ENCODE measurements around the gene ROR1. TPM values are rescaled to one million over a fixed set of nuclear protein-coding genes. Genes with fewer than 3 reads are reported as not detected.

Gene ROR1
- polyA plus RNA-seq, 1 of the 3 experiments (the other 2 are of a cell fraction) = 4.0 TPM

DNA sequence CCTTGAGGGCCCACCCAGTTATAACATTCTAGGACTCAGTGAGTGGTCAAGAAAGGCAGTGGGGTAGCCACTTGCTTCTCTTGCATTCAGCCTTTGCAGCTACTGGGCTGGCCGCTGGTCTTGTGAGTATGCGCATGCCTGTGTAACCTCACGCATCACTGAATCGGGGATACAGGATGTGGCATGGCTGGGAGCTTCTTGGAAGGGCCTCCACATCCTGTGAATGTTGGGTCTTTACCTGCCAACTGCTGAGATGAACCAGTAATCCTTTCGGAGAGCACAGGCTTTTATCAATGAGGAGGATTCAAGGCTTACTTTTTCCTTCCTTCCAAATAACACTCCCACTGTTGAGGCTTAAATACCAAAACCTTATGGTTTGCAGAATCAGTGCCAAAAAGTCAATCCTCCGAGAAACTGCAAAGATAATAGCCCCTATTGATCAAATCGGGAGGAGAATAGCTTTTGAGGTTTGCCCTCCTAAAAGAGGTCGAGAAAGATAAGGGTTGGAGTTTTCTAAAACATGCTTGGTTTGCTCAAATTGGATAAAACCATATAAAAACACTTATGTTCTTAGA lies 230.7 kb downstream of the ROR1 start:
- no peak overlapping the region for H3K4me2 ChIP-seq
- ChIA-PET CTCF (interaction anchor here (0.6 to 1.6 kb wide), 2 partner anchors 21 to 24 kb away, joined by 3 to 5 read pairs; no protein-coding TSS in a partner anchor), POLR2A (no interaction called here)
- no peak overlapping the region for H2AFZ ChIP-seq (ENCODE audit: low read depth)
- H3F3A ChIP-seq (replicated peaks; ENCODE audit: insufficient read depth) = no peaks in the 10 kb centered on the region
- no peaks in the 10 kb centered on the region for H3K9me3 ChIP-seq
- H3K27me3 ChIP-seq (ENCODE audit: insufficient read depth) = no peaks in the 10 kb centered on the region
- H3K79me2 ChIP-seq (ENCODE audit: insufficient read depth) = no peaks in the 10 kb centered on the region
- H3K4me3 ChIP-seq (ENCODE audit: low read depth in 2 of 2, low read length in 1 of 2) = no peak overlapping the region
- WGBS (ENCODE audit: low lambda C conversion rate) = 94% methylated on average over 6 of the region's 8 CpGs
- no peaks in the 10 kb centered on the region for H4K20me1 ChIP-seq (ENCODE audit: insufficient read depth)
- no peak overlapping the region for H3K9ac ChIP-seq
- H3K27ac ChIP-seq (ENCODE audit: low read depth in 2 of 2, low read length in 1 of 2) = no peak overlapping the region
- H3K36me3 ChIP-seq (replicated peaks in 1 of 2; ENCODE audit: control insufficient read depth in 1 of 2, insufficient read depth in 2 of 2, low read length in 1 of 2) = no peaks in the 10 kb centered on the region
- no peaks in the 10 kb centered on the region for H3K9me2 ChIP-seq
- no peak for DNase-seq
- H3K4me1 ChIP-seq (ENCODE audit: control insufficient read depth in 1 of 2, insufficient read depth in 2 of 2, low read depth in 1 of 2, low read length in 1 of 2) = peaks cover 7 to 15% of the 10 kb centered on the region in 2 experiments; a peak in 2 of 4 replicates
- TF ChIP-seq CHD2 (IDR thresholded peaks at IDR 0.05; ENCODE audit: low read length, partially characterized antibody) = no peak
- TF ChIP-seq TAF1 (IDR thresholded peaks at IDR 0.05; ENCODE audit: borderline replicate concordance, low read depth, low read length) = no peak
- TF ChIP-seq NFIC (IDR thresholded peaks at IDR 0.05; ENCODE audit: borderline replicate concordance) = no peak
- TF ChIP-seq POLR2AphosphoS5 (IDR thresholded peaks at IDR 0.05; ENCODE audit: low read depth, low read length) = no peak
- TF ChIP-seq GABPA (IDR thresholded peaks at IDR 0.05; ENCODE audit: low read depth) = no peak
- TF ChIP-seq SIN3A (IDR thresholded peaks at IDR 0.05; ENCODE audit: borderline replicate concordance, low read depth, low read length) = no peak
- TF ChIP-seq TCF12 (IDR thresholded peaks at IDR 0.05) = no peak
- TF ChIP-seq MXI1 (IDR thresholded peaks at IDR 0.05; ENCODE audit: low read depth, low read length) = no peak
- TF ChIP-seq, protein P1, sequence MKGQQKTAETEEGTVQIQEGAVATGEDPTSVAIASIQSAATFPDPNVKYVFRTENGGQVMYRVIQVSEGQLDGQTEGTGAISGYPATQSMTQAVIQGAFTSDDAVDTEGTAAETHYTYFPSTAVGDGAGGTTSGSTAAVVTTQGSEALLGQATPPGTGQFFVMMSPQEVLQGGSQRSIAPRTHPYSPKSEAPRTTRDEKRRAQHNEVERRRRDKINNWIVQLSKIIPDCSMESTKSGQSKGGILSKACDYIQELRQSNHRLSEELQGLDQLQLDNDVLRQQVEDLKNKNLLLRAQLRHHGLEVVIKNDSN (IDR thresholded peaks at IDR 0.05; ENCODE audit: borderline replicate concordance, low read depth) = no peak
- no peak for TF ChIP-seq ELF1 (IDR thresholded peaks at IDR 0.05)
- TF ChIP-seq, protein P2, sequence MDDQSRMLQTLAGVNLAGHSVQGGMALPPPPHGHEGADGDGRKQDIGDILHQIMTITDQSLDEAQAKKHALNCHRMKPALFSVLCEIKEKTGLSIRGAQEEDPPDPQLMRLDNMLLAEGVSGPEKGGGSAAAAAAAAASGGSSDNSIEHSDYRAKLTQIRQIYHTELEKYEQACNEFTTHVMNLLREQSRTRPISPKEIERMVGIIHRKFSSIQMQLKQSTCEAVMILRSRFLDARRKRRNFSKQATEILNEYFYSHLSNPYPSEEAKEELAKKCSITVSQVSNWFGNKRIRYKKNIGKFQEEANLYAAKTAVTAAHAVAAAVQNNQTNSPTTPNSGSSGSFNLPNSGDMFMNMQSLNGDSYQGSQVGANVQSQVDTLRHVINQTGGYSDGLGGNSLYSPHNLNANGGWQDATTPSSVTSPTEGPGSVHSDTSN (IDR thresholded peaks at IDR 0.05) = no peak
- no peak for TF ChIP-seq JUND (IDR thresholded peaks at IDR 0.05)
- no peak for TF ChIP-seq EZH2phosphoT487 (IDR thresholded peaks at IDR 0.05; ENCODE audit: borderline replicate concordance, low read depth)
- no peak for TF ChIP-seq SMC3 (IDR thresholded peaks at IDR 0.05; ENCODE audit: low read depth, low read length)
- TF ChIP-seq, protein P3, sequence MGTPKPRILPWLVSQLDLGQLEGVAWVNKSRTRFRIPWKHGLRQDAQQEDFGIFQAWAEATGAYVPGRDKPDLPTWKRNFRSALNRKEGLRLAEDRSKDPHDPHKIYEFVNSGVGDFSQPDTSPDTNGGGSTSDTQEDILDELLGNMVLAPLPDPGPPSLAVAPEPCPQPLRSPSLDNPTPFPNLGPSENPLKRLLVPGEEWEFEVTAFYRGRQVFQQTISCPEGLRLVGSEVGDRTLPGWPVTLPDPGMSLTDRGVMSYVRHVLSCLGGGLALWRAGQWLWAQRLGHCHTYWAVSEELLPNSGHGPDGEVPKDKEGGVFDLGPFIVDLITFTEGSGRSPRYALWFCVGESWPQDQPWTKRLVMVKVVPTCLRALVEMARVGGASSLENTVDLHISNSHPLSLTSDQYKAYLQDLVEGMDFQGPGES (IDR thresholded peaks at IDR 0.05; ENCODE audit: low read depth, low read length) = no peak
- TF ChIP-seq NRF1 (IDR thresholded peaks at IDR 0.05; ENCODE audit: low read depth, low read length) = no peak
- TF ChIP-seq, protein P4, sequence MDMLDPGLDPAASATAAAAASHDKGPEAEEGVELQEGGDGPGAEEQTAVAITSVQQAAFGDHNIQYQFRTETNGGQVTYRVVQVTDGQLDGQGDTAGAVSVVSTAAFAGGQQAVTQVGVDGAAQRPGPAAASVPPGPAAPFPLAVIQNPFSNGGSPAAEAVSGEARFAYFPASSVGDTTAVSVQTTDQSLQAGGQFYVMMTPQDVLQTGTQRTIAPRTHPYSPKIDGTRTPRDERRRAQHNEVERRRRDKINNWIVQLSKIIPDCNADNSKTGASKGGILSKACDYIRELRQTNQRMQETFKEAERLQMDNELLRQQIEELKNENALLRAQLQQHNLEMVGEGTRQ (IDR thresholded peaks at IDR 0.05; ENCODE audit: borderline replicate concordance, low read depth, low read length) = no peak
